K562 (cell line): ENCODE data around the gene NPB. TPM values are rescaled to one million over a fixed set of nuclear protein-coding genes. Genes with fewer than 3 reads are reported as not detected.

Experiments used
- ATAC-seq: fragments of 200-7000 bp; cut with Tn5 transposase; 3 replicates; pipeline ENCODE4 v1.9.1; 2020; ENCODE audit warnings: moderate library complexity
- BruUV-seq: library from RNA; stranded (reverse); fragments of 400-500 nt; replicated peaks from 2 replicates; lab custom pipeline; 2021; lab: Mats Ljungman, UMichigan
- CTCF ChIA-PET: fragments of 300-600 bp; formaldehyde crosslinking; extraction: SDS; loops from one replicate; lab custom pipeline; 2021; ENCODE audit warnings: low intra/inter-chr PET ratio; lab: Yijun Ruan, JAX
- POLR2A ChIA-PET: fragments of 300-600, 350-650 bp; sonication (Branson Sonifier 250); formaldehyde crosslinking; extraction: SDS; loops from one replicate; lab custom pipeline; 2021; ENCODE audit warnings: antibody characterized with exemption, inconsistent platforms; lab: Yijun Ruan, JAX
- DNase-seq, 4 experiments: peaks; one replicate each; pipeline versions ENCODE4 v3.0.0 to v3.0.0-alpha.2; 2011 to 2018; ENCODE audit warnings: low spot score in 3 of 4, mixed read lengths in 3 of 4; ENCODE audit errors: extremely low read depth in 1 of 4
- FAIRE-seq: peaks from 2 replicates; lab custom pipeline; 2011; peaks lifted over from hg19 to GRCh38; lab: Jason Lieb, UNC
- H2AFZ ChIP-seq: 2 replicates; pipeline ENCODE4 v1.6.0; 2011; ENCODE audit warnings: low read depth, low read length, control low read depth, inconsistent platforms
- H3K27ac ChIP-seq: fragments of 200-600 bp; 3 replicates; pipeline ENCODE4 v1.8.0; 2011; ENCODE audit warnings: low read depth, mild to moderate bottlenecking, control low read depth, inconsistent platforms, low read length, moderate library complexity, mixed read lengths; ENCODE audit errors: extremely low read depth
- H3K27me3 ChIP-seq, 2 experiments: fragments of 300-600 bp in 1 of 2; 2 replicates in 1 of 2; 3 replicates in 1 of 2; pipeline versions ENCODE4 v1.6.0 to v1.8.0; 2011; ENCODE audit warnings: inconsistent platforms in 2 of 2, low read length in 2 of 2, mild to moderate bottlenecking in 1 of 2, mixed read lengths in 1 of 2, moderate library complexity in 1 of 2; ENCODE audit not compliant: control insufficient read depth in 2 of 2, insufficient read depth in 2 of 2
- H3K36me3 ChIP-seq: fragments of 300-600 bp; 3 replicates; pipeline ENCODE4 v1.8.0; 2011; ENCODE audit warnings: mild to moderate bottlenecking, low read length, inconsistent platforms; ENCODE audit not compliant: control insufficient read depth, insufficient read depth
- H3K4me1 ChIP-seq, 2 experiments: fragments of 200-600 bp in 1 of 2; replicated peaks in 1 of 2; 2 replicates in 1 of 2; 3 replicates in 1 of 2; pipeline versions ENCODE4 v1.5.1 to v1.8.0; 2011; ENCODE audit warnings: inconsistent platforms in 2 of 2, low read length in 2 of 2, mild to moderate bottlenecking in 1 of 2, mixed read lengths in 1 of 2, moderate library complexity in 1 of 2; ENCODE audit not compliant: control insufficient read depth in 2 of 2, insufficient read depth in 2 of 2
- H3K4me2 ChIP-seq: 2 replicates; pipeline ENCODE4 v1.6.1; 2011; ENCODE audit warnings: low read length, control low read depth, inconsistent platforms, mixed read lengths; ENCODE audit not compliant: insufficient read depth
- H3K4me3 ChIP-seq: fragments of 200-600 bp; sonication (generic), shearing (Covaris generic); 2 replicates; pipeline ENCODE4 v1.5.1; 2016; ENCODE audit warnings: control low read depth, inconsistent platforms
- H3K79me2 ChIP-seq: fragments of 200-600 bp; 3 replicates; pipeline ENCODE4 v1.8.0; 2011; ENCODE audit warnings: low read length, inconsistent platforms; ENCODE audit not compliant: control insufficient read depth, insufficient read depth
- H3K9ac ChIP-seq, 2 experiments: 2 replicates each; pipeline versions ENCODE4 v1.6.0 to v1.6.1; 2011; ENCODE audit warnings: low read depth in 2 of 2, low read length in 2 of 2, control low read depth in 1 of 2, inconsistent platforms in 1 of 2, mild to moderate bottlenecking in 1 of 2, mixed read lengths in 1 of 2; ENCODE audit not compliant: insufficient read depth in 1 of 2
- H3K9me1 ChIP-seq: one replicate; pipeline ENCODE4 v1.6.0; 2011; ENCODE audit warnings: inconsistent platforms, mild to moderate bottlenecking, low read length, moderate library complexity; ENCODE audit not compliant: control insufficient read depth, insufficient read depth
- H3K9me3 ChIP-seq: replicated peaks from 2 replicates; pipeline ENCODE4 v1.5.1; 2011; ENCODE audit warnings: low read depth, low read length, inconsistent platforms; ENCODE audit not compliant: control insufficient read depth, insufficient read depth
- H4K20me1 ChIP-seq: replicated peaks from 2 replicates; pipeline ENCODE4 v1.6.1; 2011; ENCODE audit warnings: low read length, inconsistent platforms, mixed read lengths; ENCODE audit not compliant: control insufficient read depth, insufficient read depth
- BCL6 ChIP-seq: fragments of 250-450 bp; sonication (Bioruptor Pico); IDR thresholded peaks from 2 replicates; pipeline ENCODE4 v1.4.0; 2020
- E2F3 ChIP-seq: fragments of 250-450 bp; sonication (Bioruptor Pico); IDR thresholded peaks from 2 replicates; pipeline ENCODE4 v1.4.0; 2020; ENCODE audit warnings: mild to moderate bottlenecking
- ETV5 ChIP-seq: sonication (generic); formaldehyde crosslinking; IDR thresholded peaks from 2 replicates; pipeline ENCODE4 v1.4.0; 2020; ENCODE audit warnings: low read depth, mild to moderate bottlenecking, missing genetic modification reagents
- GTF2F1 ChIP-seq: IDR thresholded peaks from 2 replicates; pipeline ENCODE4 v1.6.1; 2011; ENCODE audit warnings: low read depth, low read length, improper control_type of control experiment
- PRMT5 ChIP-seq: sonication (generic); formaldehyde crosslinking; IDR thresholded peaks from 2 replicates; pipeline ENCODE4 v1.5.0; 2020; ENCODE audit warnings: missing genetic modification reagents
- ZFP1 ChIP-seq: fragments of 450-650 bp; formaldehyde crosslinking; IDR thresholded peaks from 2 replicates; pipeline ENCODE4 v1.4.0; 2020; ENCODE audit warnings: mild to moderate bottlenecking, mixed read lengths
- ZNF436 ChIP-seq: fragments of 250-450, 450-650 bp; sonication (Bioruptor Pico); formaldehyde crosslinking; IDR thresholded peaks from 2 replicates; pipeline ENCODE4 v1.7.0; 2020; ENCODE audit warnings: mild to moderate bottlenecking
- WGBS: fragments of 100-300 bp; shearing (Covaris generic); methylation state at CpG from one replicate; pipeline ENCODE4 v1.1.6; 2016; ENCODE audit warnings: low coverage, mixed read lengths; ENCODE audit not compliant: insufficient coverage; ENCODE audit errors: missing lambda C conversion rate; 5-methylcytosine and 5-hydroxymethylcytosine counted together
- in situ Hi-C: fragments of 300-500 bp; cut with MboI; formaldehyde crosslinking; loops from 4 replicates; pipeline ENCODE4 v1.15.0; 2018; ENCODE audit warnings: inconsistent platforms, mixed read lengths
- intact Hi-C: fragments of 100-400 bp; cut with micrococcal nuclease; formaldehyde crosslinking; loops from 2 replicates; pipeline ENCODE4 v1.14.2; 2022
- polyA plus RNA-seq, 8 experiments: library from polyadenylated mRNA; depleted of rRNA in 4 of 8; stranded (reverse) in 5 of 8; unstranded in 3 of 8; fragments of >200 nt; fragmentation: Nextera tagmentation in 2 of 8; fragmentation: Illumina TruSeq in 1 of 8; extraction: Ambion mirVana in 2 of 8; extraction: Trizol in 1 of 8; gene quantifications; 2 replicates each; pipeline versions ENCODE4 v1.2.1 to v1.2.3, GENCODE V29; 2011 to 2014; ENCODE audit warnings: inconsistent platforms in 1 of 8, missing spikeins in 1 of 8
- total RNA-seq, 7 experiments: library from RNA; depleted of rRNA in 6 of 7; stranded (reverse); fragments of >200 nt in 6 of 7; fragmentation: Illumina TruSeq in 2 of 7; extraction: Trizol in 2 of 7; gene quantifications; 2 replicates each; pipeline versions ENCODE4 v1.2.1 to v1.2.3, GENCODE V29; 2011 to 2021; ENCODE audit warnings: low replicate concordance in 1 of 7
- TF ChIP-seq, protein P1 (sequence below), 3 experiments: IDR thresholded peaks in 2 of 3; conservative IDR thresholded peaks in 1 of 3; 2 replicates each; pipeline ENCODE4 v1.5.1; 2011 to 2012; ENCODE audit warnings: low read length in 3 of 3, mild to moderate bottlenecking in 3 of 3, control low read depth in 2 of 3, improper control_type of control experiment in 1 of 3, inconsistent platforms in 1 of 3, low read depth in 1 of 3, mixed read lengths in 1 of 3, moderate library complexity in 1 of 3; ENCODE audit not compliant: insufficient read depth in 2 of 3
- TF ChIP-seq, protein P2 (sequence below): fragments of 200-800 bp; sonication (Bioruptor generic); IDR thresholded peaks from 2 replicates; pipeline ENCODE4 v1.6.1; 2017; ENCODE audit warnings: missing genetic modification characterization, missing compliant biosample characterization
- TF ChIP-seq, protein P3 (sequence below): IDR thresholded peaks from 2 replicates; pipeline ENCODE4 v1.6.1; 2011; ENCODE audit not compliant: insufficient read length; ENCODE audit errors: extremely low read depth

Gene NPB
- total and polyA plus RNA-seq, 9 of the 15 experiments (the other 6 are each of a cell fraction or from before 2014, with no cell fraction given): 0.03 to 0.61 (median 0.14) TPM; not detected in 2

DNA sequence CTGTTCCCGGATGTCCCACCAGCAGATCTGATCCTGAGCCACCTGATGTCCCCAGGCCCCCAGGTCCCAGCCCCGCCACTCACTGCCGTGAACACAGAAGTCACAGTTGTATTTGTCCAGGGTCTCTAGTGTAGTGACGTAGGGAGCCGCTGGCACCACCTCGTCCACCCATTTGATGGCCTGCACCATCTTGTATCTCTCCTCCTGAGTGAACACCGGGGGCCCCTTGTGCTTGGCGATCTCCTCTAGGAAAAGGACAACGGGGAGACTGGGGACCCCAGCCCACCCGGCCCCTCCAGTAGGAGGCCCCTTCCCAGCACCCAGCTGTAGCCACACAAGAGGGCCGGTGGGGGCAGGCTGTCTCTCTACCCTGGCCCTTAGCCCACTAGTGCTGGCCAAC, 6.8 kb downstream of the NPB start:
- no peak overlapping the region for H2AFZ ChIP-seq
- no peak overlapping the region for H3K27ac ChIP-seq
- CTCF ChIA-PET: no interaction called here
- intact Hi-C loops (no loop called here), in situ Hi-C loops (no loop called here)
- ATAC-seq (no peak), DNase-seq (no peak), FAIRE-seq (no peak)
- no TSS peak for BruUV-seq
- H4K20me1 ChIP-seq: peaks cover 14% of the 10 kb centered on the region
- 89% methylated on average over 9 of the region's 11 CpGs for WGBS
- no peak overlapping the region for H3K4me2 ChIP-seq
- H3K9me1 ChIP-seq: peaks cover 6% of the 10 kb centered on the region
- peak overlapping the region in 1 of 2 experiments; percentile 99; a peak in 2 of 4 replicates for H3K9ac ChIP-seq
- TF ChIP-seq ZNF436 (no peak), PRMT5 (CRISPR knock-in tag) (no peak), BCL6 (CRISPR knock-in tag) (no peak), E2F3 (CRISPR knock-in tag) (no peak), ETV5 (CRISPR knock-in tag) (no peak), GTF2F1 (no peak), ZFP1 (CRISPR knock-in tag) (no peak)
- TF ChIP-seq, protein P1, sequence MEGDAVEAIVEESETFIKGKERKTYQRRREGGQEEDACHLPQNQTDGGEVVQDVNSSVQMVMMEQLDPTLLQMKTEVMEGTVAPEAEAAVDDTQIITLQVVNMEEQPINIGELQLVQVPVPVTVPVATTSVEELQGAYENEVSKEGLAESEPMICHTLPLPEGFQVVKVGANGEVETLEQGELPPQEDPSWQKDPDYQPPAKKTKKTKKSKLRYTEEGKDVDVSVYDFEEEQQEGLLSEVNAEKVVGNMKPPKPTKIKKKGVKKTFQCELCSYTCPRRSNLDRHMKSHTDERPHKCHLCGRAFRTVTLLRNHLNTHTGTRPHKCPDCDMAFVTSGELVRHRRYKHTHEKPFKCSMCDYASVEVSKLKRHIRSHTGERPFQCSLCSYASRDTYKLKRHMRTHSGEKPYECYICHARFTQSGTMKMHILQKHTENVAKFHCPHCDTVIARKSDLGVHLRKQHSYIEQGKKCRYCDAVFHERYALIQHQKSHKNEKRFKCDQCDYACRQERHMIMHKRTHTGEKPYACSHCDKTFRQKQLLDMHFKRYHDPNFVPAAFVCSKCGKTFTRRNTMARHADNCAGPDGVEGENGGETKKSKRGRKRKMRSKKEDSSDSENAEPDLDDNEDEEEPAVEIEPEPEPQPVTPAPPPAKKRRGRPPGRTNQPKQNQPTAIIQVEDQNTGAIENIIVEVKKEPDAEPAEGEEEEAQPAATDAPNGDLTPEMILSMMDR (IDR thresholded peaks at IDR 0.05 in 2 of 3, conservative IDR thresholded peaks at IDR 0.05 in 1 of 3; ENCODE audit: insufficient read depth in 2 of 3, low read depth in 1 of 3, low read length in 3 of 3): no peak
- TF ChIP-seq, protein P2, sequence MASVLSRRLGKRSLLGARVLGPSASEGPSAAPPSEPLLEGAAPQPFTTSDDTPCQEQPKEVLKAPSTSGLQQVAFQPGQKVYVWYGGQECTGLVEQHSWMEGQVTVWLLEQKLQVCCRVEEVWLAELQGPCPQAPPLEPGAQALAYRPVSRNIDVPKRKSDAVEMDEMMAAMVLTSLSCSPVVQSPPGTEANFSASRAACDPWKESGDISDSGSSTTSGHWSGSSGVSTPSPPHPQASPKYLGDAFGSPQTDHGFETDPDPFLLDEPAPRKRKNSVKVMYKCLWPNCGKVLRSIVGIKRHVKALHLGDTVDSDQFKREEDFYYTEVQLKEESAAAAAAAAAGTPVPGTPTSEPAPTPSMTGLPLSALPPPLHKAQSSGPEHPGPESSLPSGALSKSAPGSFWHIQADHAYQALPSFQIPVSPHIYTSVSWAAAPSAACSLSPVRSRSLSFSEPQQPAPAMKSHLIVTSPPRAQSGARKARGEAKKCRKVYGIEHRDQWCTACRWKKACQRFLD (CRISPR knock-in tag): no peak
- TF ChIP-seq, protein P3, sequence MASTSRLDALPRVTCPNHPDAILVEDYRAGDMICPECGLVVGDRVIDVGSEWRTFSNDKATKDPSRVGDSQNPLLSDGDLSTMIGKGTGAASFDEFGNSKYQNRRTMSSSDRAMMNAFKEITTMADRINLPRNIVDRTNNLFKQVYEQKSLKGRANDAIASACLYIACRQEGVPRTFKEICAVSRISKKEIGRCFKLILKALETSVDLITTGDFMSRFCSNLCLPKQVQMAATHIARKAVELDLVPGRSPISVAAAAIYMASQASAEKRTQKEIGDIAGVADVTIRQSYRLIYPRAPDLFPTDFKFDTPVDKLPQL: no peak
- peaks cover 84% of the 10 kb centered on the region; the same call in 2 of the 3 replicates for H3K36me3 ChIP-seq
- POLR2A ChIA-PET: interaction anchor here (1.0 kb wide), 2 partner anchors 15 to 51 kb away, joined by 3 read pairs; no protein-coding TSS in a partner anchor
- peaks cover 31 to 95% of the 10 kb centered on the region in 2 experiments for H3K4me1 ChIP-seq
- no peaks in the 10 kb centered on the region for H3K9me3 ChIP-seq
- H3K79me2 ChIP-seq: peaks cover 24% of the 10 kb centered on the region
- H3K27me3 ChIP-seq: no peaks in the 10 kb centered on the region
- H3K4me3 ChIP-seq: no peak overlapping the region
